Lung (tissue), 16 donors: ENCODE results near the gene TGFBR2. TPM values are rescaled to one million over a fixed set of nuclear protein-coding genes. Genes with fewer than 3 reads are reported as not detected.

ENCODE experiments used
- ATAC-seq: fragments of 200-7000 bp; cut with Tn5 transposase; one replicate; pipeline ENCODE4 v1.9.1; 2020; ENCODE audit warnings: moderate number of reproducible peaks; ENCODE audit not compliant: insufficient read depth, low FRiP score
- DNase-seq, 3 donors: peaks; one replicate each; pipeline ENCODE4 v3.0.0-alpha.2; 2013 to 2017
- H3K27ac ChIP-seq, 2 donors: one replicate each; pipeline ENCODE4 v1.5.1; 2013; ENCODE audit warnings: mild to moderate bottlenecking in 2 of 2, moderate library complexity in 2 of 2, control low read depth in 1 of 2, inconsistent platforms in 1 of 2, low read depth in 1 of 2, low read length in 1 of 2
- H3K27me3 ChIP-seq, 3 donors: one replicate each; pipeline ENCODE4 v1.5.1; 2013; ENCODE audit warnings: low read length in 2 of 3; ENCODE audit not compliant: control insufficient read depth in 3 of 3, insufficient read depth in 3 of 3
- H3K36me3 ChIP-seq, 4 donors: one replicate each; pipeline ENCODE4 v1.5.1; 2013; ENCODE audit warnings: low read length in 4 of 4, mild to moderate bottlenecking in 1 of 4, moderate library complexity in 1 of 4; ENCODE audit not compliant: control insufficient read depth in 4 of 4, insufficient read depth in 4 of 4
- H3K4me1 ChIP-seq, 5 donors: one replicate each; pipeline ENCODE4 v1.5.1; 2013; ENCODE audit warnings: low read length in 5 of 5, mild to moderate bottlenecking in 2 of 5, moderate library complexity in 1 of 5; ENCODE audit not compliant: control insufficient read depth in 5 of 5, insufficient read depth in 5 of 5
- H3K4me3 ChIP-seq: one replicate; pipeline ENCODE4 v1.5.1; 2013; ENCODE audit warnings: mild to moderate bottlenecking, control low read depth, moderate library complexity
- H3K9ac ChIP-seq, 2 donors: one replicate each; pipeline ENCODE4 v1.5.1; 2013; ENCODE audit warnings: low read length in 2 of 2, control low read depth in 1 of 2; ENCODE audit not compliant: insufficient read depth in 1 of 2
- H3K9me3 ChIP-seq, 4 donors: one replicate each; pipeline ENCODE4 v1.5.1; 2013; ENCODE audit warnings: low read length in 3 of 4, mild to moderate bottlenecking in 1 of 4, moderate library complexity in 1 of 4; ENCODE audit not compliant: control insufficient read depth in 4 of 4, insufficient read depth in 3 of 4
- CTCF ChIP-seq: IDR thresholded peaks from 2 replicates; pipeline ENCODE4 v1.5.1; 2012; ENCODE audit warnings: mild to moderate bottlenecking; ENCODE audit errors: control extremely low read depth, extremely low read depth
- WGBS, 2 donors: extraction: QIAGEN DNeasy Blood & Tissue Kit; methylation state at CpG; one replicate each; pipeline ENCODE4 v1.1.7; 2013; 5-methylcytosine and 5-hydroxymethylcytosine counted together
- long read RNA-seq, 5 donors: transcript quantifications; one replicate each; lab custom pipeline, GENCODE V29; 2026
- polyA plus RNA-seq, 2 donors: library from polyadenylated mRNA; stranded (reverse); fragments of 200-250 nt; gene quantifications; one replicate each; pipeline ENCODE4 v1.2.1, GENCODE V29; 2013
- total RNA-seq, 2 donors: library from RNA; depleted of rRNA in 1 of 2; stranded (reverse); fragments of >200 nt in 1 of 2; gene quantifications; one replicate each; pipeline ENCODE4 v1.2.1, GENCODE V29; 2014 to 2021
- donor health status: control.
- donor health status: control.
- donor health status: Bipolar disorder and iron deficiency.
- donor health status: healthy.
- donor health status: DM: yes; HTN: yes; CAD: no.

The TGFBR2 gene
- total RNA-seq (100 to 1,000 TPM; 198 to 232 TPM), polyA plus RNA-seq (100 to 1,000 TPM in 1 of 2 donors, 10 to 100 TPM in 1; 31.1 to 129 TPM)
- long read RNA-seq, donor 1, full-length matches to known transcripts, result 32 of 44 reads
- long read RNA-seq, donor 1, partial matches to known transcripts, result 12 of 44 reads
- long read RNA-seq, donor 1, other reads (novel, unspliced or antisense), result 0 of 44 reads
- long read RNA-seq, donor 2, full-length matches to known transcripts, result 6 of 12 reads
- long read RNA-seq, donor 2, partial matches to known transcripts, result 6 of 12 reads
- long read RNA-seq, donor 2, other reads (novel, unspliced or antisense), result 0 of 12 reads
- long read RNA-seq, donor 3, full-length matches to known transcripts, result 16 of 53 reads
- long read RNA-seq, donor 3, partial matches to known transcripts, result 37 of 53 reads
- long read RNA-seq, donor 3, other reads (novel, unspliced or antisense), result 0 of 53 reads
- long read RNA-seq, donor 4, full-length matches to known transcripts, result 2 of 9 reads
- long read RNA-seq, donor 4, partial matches to known transcripts, result 7 of 9 reads
- long read RNA-seq, donor 4, other reads (novel, unspliced or antisense), result 0 of 9 reads
- long read RNA-seq, donor 5, full-length matches to known transcripts, result 27 of 44 reads
- long read RNA-seq, donor 5, partial matches to known transcripts, result 17 of 44 reads
- long read RNA-seq, donor 5, other reads (novel, unspliced or antisense), result 0 of 44 reads

- Histone ChIP-seq H3K27me3 (no peaks in the 10 kb centered on the region), H3K9ac (peak within 1 kb of the TSS; percentile 57 to 82)
Measured at GRCh38 chr3:30606301-30607031, at the start of gene TGFBR2. TGFBR2 (plus strand) TSS chr3:30606601; CDS start chr3:30606884, 283 bp downstream.

GRCh38 chr3:30557746-30558303 is 48.6 kb upstream of the TGFBR2 start:
- no peak overlapping the region for H3K27ac ChIP-seq
- H3K4me1 ChIP-seq, result no peaks in the 10 kb centered on the region
- no peak overlapping the region for H3K9ac ChIP-seq
- no peaks in the 10 kb centered on the region for H3K9me3 ChIP-seq
- no peaks in the 10 kb centered on the region for H3K27me3 ChIP-seq
- 92 to 100% methylated on average over 1 of the region's 1 CpG for WGBS, 2 donors
- no peak for TF ChIP-seq CTCF
- H3K36me3 ChIP-seq, result no peaks in the 10 kb centered on the region
- no peak for ATAC-seq
- H3K4me3 ChIP-seq, result no peak overlapping the region
- no peak for DNase-seq

More at GRCh38 chr3:30606301-30607031, at the start of gene TGFBR2:
- Histone ChIP-seq H3K36me3 (peaks cover 0 to 2% (median 0%) of the 10 kb centered on the region in 4 donors), H3K4me3 (peak within 1 kb of the TSS; percentile 99), H3K9me3 (no peaks in the 10 kb centered on the region), H3K27ac (peak within 1 kb of the TSS; percentile 99), H3K4me1 (peaks cover 3 to 24% (median 14%) of the 10 kb centered on the region in 5 donors)
- no peak for TF ChIP-seq CTCF
- DNase-seq, result peak; percentile 94 to 97 (median 95)
- ATAC-seq, result peak; percentile 92
- 0% methylated on average over 62 to 71 of the region's 71 CpGs for WGBS, 2 donors

GRCh38 chr3:30563956-30564355 is 42.4 kb upstream of the TGFBR2 start:
- no peaks in the 10 kb centered on the region for H3K27me3 ChIP-seq
- DNase-seq, result no peak
- no peaks in the 10 kb centered on the region for H3K36me3 ChIP-seq
- no peaks in the 10 kb centered on the region for H3K4me1 ChIP-seq
- no peak for ATAC-seq
- TF ChIP-seq CTCF, result no peak
- no peak overlapping the region for H3K4me3 ChIP-seq
- H3K27ac ChIP-seq, result no peak overlapping the region
- no peak overlapping the region for H3K9ac ChIP-seq
- H3K9me3 ChIP-seq, result no peaks in the 10 kb centered on the region
- 97 to 98% methylated on average over 1 of the region's 1 CpG for WGBS, 2 donors
